GM12891 (cell line): ENCODE results near the gene COG5.

Source experiments
- POLR2A ChIP-seq: IDR thresholded peaks from 2 replicates; pipeline ENCODE4 v1.6.1; 2011; ENCODE audit warnings: low read depth, low read length, control low read depth
- POLR2AphosphoS5 ChIP-seq: IDR thresholded peaks from 2 replicates; pipeline ENCODE4 v1.6.1; 2011; ENCODE audit warnings: low read depth, low read length, control low read depth

DNA sequence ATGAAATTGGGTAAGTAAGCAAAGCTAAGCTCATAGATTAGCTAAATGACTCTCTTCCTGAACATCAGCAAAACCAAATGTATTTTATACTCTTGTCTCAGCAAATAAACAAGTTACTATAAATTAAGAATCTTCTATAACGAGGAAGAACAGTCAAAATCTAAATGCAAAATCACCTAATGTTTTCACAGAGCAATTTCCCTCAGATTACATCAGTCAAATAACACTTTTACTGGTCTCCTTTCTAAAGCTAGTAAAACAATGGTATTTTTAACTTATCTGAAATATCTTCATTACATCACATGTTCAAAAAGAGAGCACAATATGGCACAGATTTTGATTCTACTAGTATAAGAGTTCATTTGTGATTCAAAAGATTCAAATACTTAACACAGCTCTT, 110.3 kb downstream of the COG5 start:
- TF ChIP-seq POLR2A, result no peak
- no peak for TF ChIP-seq POLR2AphosphoS5
